Ishikawa (cell line): Measurements from ENCODE around the gene CDK12.

Source experiments
- EP300 ChIP-seq: IDR thresholded peaks from 2 replicates; pipeline ENCODE4 v1.6.1; 2012; ENCODE audit warnings: borderline replicate concordance
- FOXM1 ChIP-seq: IDR thresholded peaks from 2 replicates; pipeline ENCODE4 v1.6.1; 2012; ENCODE audit warnings: low read depth, borderline replicate concordance
- RAD21 ChIP-seq: IDR thresholded peaks from 2 replicates; pipeline ENCODE4 v1.6.1; 2012; ENCODE audit warnings: low read depth
- YY1 ChIP-seq: IDR thresholded peaks from 2 replicates; pipeline ENCODE4 v1.6.1; 2012; ENCODE audit warnings: low read depth

DNA sequence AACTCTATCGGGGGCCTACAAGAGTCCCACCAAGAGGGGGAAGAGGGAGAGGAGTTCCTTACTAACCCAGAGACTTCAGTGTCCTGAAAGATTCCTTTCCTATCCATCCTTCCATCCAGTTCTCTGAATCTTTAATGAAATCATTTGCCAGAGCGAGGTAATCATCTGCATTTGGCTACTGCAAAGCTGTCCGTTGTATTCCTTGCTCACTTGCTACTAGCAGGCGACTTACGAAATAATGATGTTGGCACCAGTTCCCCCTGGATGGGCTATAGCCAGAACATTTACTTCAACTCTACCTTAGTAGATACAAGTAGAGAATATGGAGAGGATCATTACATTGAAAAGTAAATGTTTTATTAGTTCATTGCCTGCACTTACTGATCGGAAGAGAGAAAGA, 70.0 kb downstream of the CDK12 start:
- no peak for TF ChIP-seq FOXM1
- TF ChIP-seq YY1 = no peak
- TF ChIP-seq RAD21 = no peak
- TF ChIP-seq EP300 = no peak
